Neural cell (in vitro differentiated cells): ENCODE measurements around the gene SIX5. TPM values are rescaled to one million over a fixed set of nuclear protein-coding genes. Genes with fewer than 3 reads are reported as not detected.

Source experiments
- H2AFZ ChIP-seq: fragments of 200-600, 300-800 bp; sonication (generic), shearing (Covaris generic); 2 replicates; pipeline ENCODE4 v1.6.0; 2014; ENCODE audit warnings: low read depth, mild to moderate bottlenecking, antibody characterized with exemption, low read length, moderate library complexity
- H3F3A ChIP-seq: fragments of 200-600 bp; shearing (Covaris generic); 2 replicates; pipeline ENCODE4 v1.6.1; 2016; ENCODE audit warnings: mild to moderate bottlenecking, moderate library complexity, mixed read lengths, antibody characterized with exemption, low read length; ENCODE audit not compliant: insufficient read depth, poor library complexity, severe bottlenecking
- H3K27ac ChIP-seq: fragments of 200-600, 300-800 bp; sonication (generic), shearing (Covaris generic); 2 replicates; pipeline ENCODE4 v1.5.1; 2014; ENCODE audit warnings: mild to moderate bottlenecking, low read length, moderate library complexity
- H3K27me3 ChIP-seq: fragments of 300-800, 200-600 bp; sonication (generic), shearing (Covaris generic); 2 replicates; pipeline ENCODE4 v1.6.0; 2014; ENCODE audit warnings: mild to moderate bottlenecking, low read depth, low read length, moderate library complexity; ENCODE audit not compliant: insufficient read depth
- H3K36me3 ChIP-seq: fragments of 300-800, 200-600 bp; sonication (generic), shearing (Covaris generic); 2 replicates; pipeline ENCODE4 v1.5.1; 2014; ENCODE audit warnings: mild to moderate bottlenecking, antibody characterized with exemption, low read length, moderate library complexity; ENCODE audit not compliant: insufficient read depth
- H3K4me2 ChIP-seq: fragments of 300-800, 200-600 bp; sonication (generic), shearing (Covaris generic); 2 replicates; pipeline ENCODE4 v1.6.0; 2014; ENCODE audit warnings: mild to moderate bottlenecking, low read length
- H3K4me3 ChIP-seq: fragments of 300-800, 200-600 bp; sonication (generic), shearing (Covaris generic); 2 replicates; pipeline ENCODE4 v1.5.1; 2014; ENCODE audit warnings: mild to moderate bottlenecking, low read length, moderate library complexity
- H3K79me2 ChIP-seq: fragments of 200-600 bp; shearing (Covaris generic); replicated peaks from 2 replicates; pipeline ENCODE4 v1.6.0; 2014; ENCODE audit warnings: mild to moderate bottlenecking, low read length, moderate library complexity; ENCODE audit not compliant: insufficient read depth
- H3K9ac ChIP-seq: fragments of 300-800, 200-600 bp; sonication (generic), shearing (Covaris generic); 2 replicates; pipeline ENCODE4 v1.6.1; 2016; ENCODE audit warnings: mild to moderate bottlenecking, low read length, mixed read lengths
- H3K9me2 ChIP-seq: fragments of 200-600 bp; shearing (Covaris generic); 2 replicates; pipeline ENCODE4 v1.6.1; 2016; ENCODE audit warnings: mild to moderate bottlenecking, low read length, mixed read lengths; ENCODE audit not compliant: insufficient read depth
- H3K9me3 ChIP-seq: fragments of 200-600, 300-800 bp; sonication (generic), shearing (Covaris generic); 2 replicates; pipeline ENCODE4 v1.6.1; 2016; ENCODE audit warnings: mild to moderate bottlenecking, mixed run types, low read length, moderate library complexity, mixed read lengths
- H4K20me1 ChIP-seq: fragments of 200-600 bp; shearing (Covaris generic); 2 replicates; pipeline ENCODE4 v1.6.1; 2016; ENCODE audit warnings: mild to moderate bottlenecking, mixed run types; ENCODE audit not compliant: insufficient read depth
- EP300 ChIP-seq: fragments of 450-650 bp; conservative IDR thresholded peaks from 2 replicates; pipeline ENCODE4 v1.6.1; 2014; ENCODE audit warnings: antibody characterized with exemption, mild to moderate bottlenecking, moderate library complexity; ENCODE audit not compliant: poor library complexity, severe bottlenecking
- EZH2 ChIP-seq: fragments of 200-600, 300-800 bp; shearing (Covaris generic), sonication (generic); IDR thresholded peaks from 2 replicates; pipeline ENCODE4 v1.6.1; 2014; ENCODE audit warnings: antibody characterized with exemption, low read length, borderline replicate concordance, mild to moderate bottlenecking; ENCODE audit not compliant: insufficient read depth, poor library complexity, severe bottlenecking
- MXI1 ChIP-seq: fragments of 450-650 bp; conservative IDR thresholded peaks from 2 replicates; pipeline ENCODE4 v1.6.1; 2014; ENCODE audit warnings: antibody characterized with exemption, mild to moderate bottlenecking; ENCODE audit not compliant: poor library complexity, severe bottlenecking
- POLR2AphosphoS5 ChIP-seq: IDR thresholded peaks from 2 replicates; pipeline ENCODE4 v1.6.1; 2012
- RAD21 ChIP-seq: fragments of 450-650 bp; conservative IDR thresholded peaks from 2 replicates; pipeline ENCODE4 v1.6.1; 2014; ENCODE audit warnings: antibody characterized with exemption, mild to moderate bottlenecking, moderate library complexity
- REST ChIP-seq: IDR thresholded peaks from 2 replicates; pipeline ENCODE4 v1.6.1; 2012; ENCODE audit warnings: borderline replicate concordance
- SMC3 ChIP-seq: fragments of 450-650 bp; conservative IDR thresholded peaks from 2 replicates; pipeline ENCODE4 v1.6.1; 2014; ENCODE audit warnings: antibody characterized with exemption, mild to moderate bottlenecking, moderate library complexity; ENCODE audit not compliant: poor library complexity
- TAF1 ChIP-seq: IDR thresholded peaks from 2 replicates; pipeline ENCODE4 v1.6.1; 2012; ENCODE audit warnings: low read depth
- polyA plus RNA-seq: library from polyadenylated mRNA; depleted of rRNA; stranded (reverse); fragments of >200 nt; gene quantifications from 2 replicates; pipeline ENCODE4 v1.2.3, GENCODE V29; 2014
- TF ChIP-seq, protein P1 (sequence below): fragments of 450-650 bp; IDR thresholded peaks from 2 replicates; pipeline ENCODE4 v1.5.1; 2014; ENCODE audit warnings: antibody characterized with exemption, mild to moderate bottlenecking, moderate library complexity; ENCODE audit not compliant: poor library complexity, severe bottlenecking

The SIX5 gene
- polyA plus RNA-seq, 1 donor from 2014 or later = not detected

GRCh38 chr19:45793876-45794275, 24.8 kb upstream of the SIX5 start:
- H3K9me3 ChIP-seq = no peaks in the 10 kb centered on the region
- peaks cover 6% of the 10 kb centered on the region for H3K36me3 ChIP-seq
- H3K27ac ChIP-seq = peak overlapping the region; percentile 85
- TF ChIP-seq, protein P1, sequence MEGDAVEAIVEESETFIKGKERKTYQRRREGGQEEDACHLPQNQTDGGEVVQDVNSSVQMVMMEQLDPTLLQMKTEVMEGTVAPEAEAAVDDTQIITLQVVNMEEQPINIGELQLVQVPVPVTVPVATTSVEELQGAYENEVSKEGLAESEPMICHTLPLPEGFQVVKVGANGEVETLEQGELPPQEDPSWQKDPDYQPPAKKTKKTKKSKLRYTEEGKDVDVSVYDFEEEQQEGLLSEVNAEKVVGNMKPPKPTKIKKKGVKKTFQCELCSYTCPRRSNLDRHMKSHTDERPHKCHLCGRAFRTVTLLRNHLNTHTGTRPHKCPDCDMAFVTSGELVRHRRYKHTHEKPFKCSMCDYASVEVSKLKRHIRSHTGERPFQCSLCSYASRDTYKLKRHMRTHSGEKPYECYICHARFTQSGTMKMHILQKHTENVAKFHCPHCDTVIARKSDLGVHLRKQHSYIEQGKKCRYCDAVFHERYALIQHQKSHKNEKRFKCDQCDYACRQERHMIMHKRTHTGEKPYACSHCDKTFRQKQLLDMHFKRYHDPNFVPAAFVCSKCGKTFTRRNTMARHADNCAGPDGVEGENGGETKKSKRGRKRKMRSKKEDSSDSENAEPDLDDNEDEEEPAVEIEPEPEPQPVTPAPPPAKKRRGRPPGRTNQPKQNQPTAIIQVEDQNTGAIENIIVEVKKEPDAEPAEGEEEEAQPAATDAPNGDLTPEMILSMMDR = no peak
- TF ChIP-seq REST = no peak
- TF ChIP-seq SMC3 = no peak
- no peak for TF ChIP-seq TAF1
- TF ChIP-seq POLR2AphosphoS5 = no peak
- peaks cover 25% of the 10 kb centered on the region for H3K79me2 ChIP-seq
- no peaks in the 10 kb centered on the region for H3F3A ChIP-seq
- H3K9ac ChIP-seq = no peak overlapping the region
- H2AFZ ChIP-seq = no peak overlapping the region
- no peaks in the 10 kb centered on the region for H3K9me2 ChIP-seq
- no peaks in the 10 kb centered on the region for H4K20me1 ChIP-seq
- H3K27me3 ChIP-seq = no peaks in the 10 kb centered on the region
- no peak overlapping the region for H3K4me2 ChIP-seq
- no peak overlapping the region for H3K4me3 ChIP-seq

DNA sequence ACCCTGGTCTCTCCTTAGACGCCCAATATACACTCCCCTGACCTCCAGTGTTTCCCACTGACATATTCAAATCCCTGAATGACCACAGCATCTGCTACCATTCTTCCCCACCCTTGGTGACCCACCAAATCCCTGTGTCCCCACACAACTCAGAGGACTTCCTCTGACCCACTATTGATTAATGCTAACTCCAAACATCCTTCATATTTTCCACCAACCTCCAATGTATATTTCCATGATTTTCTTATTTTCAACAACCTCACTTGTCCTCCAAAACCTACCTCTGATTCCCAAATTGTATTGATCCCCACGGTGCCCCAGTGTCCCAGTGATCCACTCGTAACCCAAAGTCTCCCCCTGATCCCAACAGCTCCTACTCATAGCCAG, 24.1 kb upstream of the SIX5 start:
- H4K20me1 ChIP-seq = no peaks in the 10 kb centered on the region
- H2AFZ ChIP-seq = peak overlapping the region; percentile 18
- TF ChIP-seq POLR2AphosphoS5 (no peak), RAD21 (no peak)
- peak overlapping the region; percentile 85 for H3K27ac ChIP-seq
- peak overlapping the region; percentile 59 for H3K4me2 ChIP-seq
- no peaks in the 10 kb centered on the region for H3F3A ChIP-seq
- no peaks in the 10 kb centered on the region for H3K9me3 ChIP-seq
- H3K27me3 ChIP-seq = no peaks in the 10 kb centered on the region
- peaks cover 6% of the 10 kb centered on the region for H3K36me3 ChIP-seq
- H3K9ac ChIP-seq = peak overlapping the region; percentile 61
- H3K4me3 ChIP-seq = peak overlapping the region; percentile 56
- H3K79me2 ChIP-seq = peaks cover 25% of the 10 kb centered on the region
- no peaks in the 10 kb centered on the region for H3K9me2 ChIP-seq

DNA sequence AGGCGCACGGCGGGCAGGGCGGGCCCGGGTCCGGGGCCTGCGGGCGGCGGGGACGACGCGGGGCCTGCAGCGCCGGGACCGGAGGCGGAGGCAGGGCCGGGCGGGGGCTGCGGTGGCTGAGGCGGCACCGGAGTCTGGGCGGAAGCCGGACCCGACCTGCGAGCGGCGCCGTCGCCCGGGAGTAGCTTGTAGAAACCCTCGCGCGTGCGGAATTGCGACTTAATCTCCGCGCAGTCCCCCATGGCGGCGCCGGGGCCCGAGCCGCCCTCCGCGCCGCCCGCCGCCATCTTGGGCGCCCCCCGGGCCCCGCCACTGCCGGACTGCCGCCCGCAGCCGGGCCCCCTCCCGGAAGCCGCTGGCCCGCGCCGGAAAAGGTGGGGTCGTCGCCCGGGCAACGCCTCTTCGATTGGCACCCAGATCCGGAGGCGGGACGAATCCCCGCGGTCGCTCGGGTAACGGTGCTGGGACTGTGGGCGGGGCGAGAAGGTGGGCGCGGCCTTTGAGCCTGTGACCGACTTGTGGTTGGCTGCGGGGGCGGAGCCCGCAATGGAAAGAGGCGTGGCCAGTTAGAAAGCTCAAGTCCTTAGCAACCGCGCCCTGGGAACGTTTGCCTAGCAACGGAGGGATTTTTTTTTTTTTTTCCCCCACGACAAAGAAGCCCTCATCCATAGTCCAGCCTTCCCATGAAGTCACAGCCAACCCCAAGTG, 23.6 kb upstream of the SIX5 start, which contains the start of gene DMWD:
Gene DMWD, minus strand, starts transcription at position 376 of the 708 bp plus-strand sequence. Its CDS starts 89 bp downstream, at position 287.
- peak within 1 kb of the TSS; percentile 94 for H3K4me3 ChIP-seq
- no peaks in the 10 kb centered on the region for H3K9me2 ChIP-seq
- no peak for TF ChIP-seq TAF1
- TF ChIP-seq POLR2AphosphoS5 = peak; percentile 46
- no peak for TF ChIP-seq EZH2
- TF ChIP-seq EP300 = peak; percentile 35
- peak; percentile 95 for TF ChIP-seq MXI1
- TF ChIP-seq, protein P1 = no peak
- peak within 1 kb of the TSS; percentile 85 for H3K27ac ChIP-seq
- H3K9ac ChIP-seq = peak within 1 kb of the TSS; percentile 87
- H3K36me3 ChIP-seq = peaks cover 6% of the 10 kb centered on the region
- peak within 1 kb of the TSS; percentile 98 for H3K4me2 ChIP-seq
- no peaks in the 10 kb centered on the region for H4K20me1 ChIP-seq
- H3K9me3 ChIP-seq = no peaks in the 10 kb centered on the region
- H3K79me2 ChIP-seq = peaks cover 25% of the 10 kb centered on the region
- no peaks in the 10 kb centered on the region for H3F3A ChIP-seq
- peak within 1 kb of the TSS; percentile 18 for H2AFZ ChIP-seq
- H3K27me3 ChIP-seq = no peaks in the 10 kb centered on the region
